GM21390 (cell line): Measurements from ENCODE around the gene MYDGF.

Source experiments
- ATAC-seq: cut with Tn5 transposase; IDR thresholded peaks from one replicate; pipeline ENCODE4 v1.9.1; 2021; ENCODE audit not compliant: unreplicated experiment

The MYDGF gene

DNA sequence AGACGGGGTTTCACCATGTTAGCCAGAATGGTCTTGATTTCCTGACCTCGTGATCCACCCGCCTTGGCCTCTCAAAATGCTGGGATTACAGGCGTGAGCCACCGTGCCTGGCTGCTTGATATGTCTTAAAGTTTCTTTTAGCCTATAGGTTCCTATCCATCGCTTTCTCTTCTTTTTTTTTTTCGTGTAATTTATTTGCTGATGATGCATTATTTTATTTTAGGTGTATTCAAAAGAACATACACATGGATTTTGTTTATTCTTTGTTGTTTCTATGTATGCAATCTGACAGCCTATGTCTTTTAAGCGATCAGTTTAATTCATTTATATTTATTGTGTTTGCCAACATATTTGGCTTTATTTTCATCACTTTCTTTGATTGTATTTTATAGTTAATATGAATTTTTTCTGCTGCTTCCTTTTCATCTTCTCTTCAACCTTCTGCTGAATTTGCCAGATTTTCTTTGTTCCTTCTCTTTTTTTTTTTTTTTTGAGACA lies 56.8 kb downstream of the MYDGF start:
- no peak for ATAC-seq

DNA sequence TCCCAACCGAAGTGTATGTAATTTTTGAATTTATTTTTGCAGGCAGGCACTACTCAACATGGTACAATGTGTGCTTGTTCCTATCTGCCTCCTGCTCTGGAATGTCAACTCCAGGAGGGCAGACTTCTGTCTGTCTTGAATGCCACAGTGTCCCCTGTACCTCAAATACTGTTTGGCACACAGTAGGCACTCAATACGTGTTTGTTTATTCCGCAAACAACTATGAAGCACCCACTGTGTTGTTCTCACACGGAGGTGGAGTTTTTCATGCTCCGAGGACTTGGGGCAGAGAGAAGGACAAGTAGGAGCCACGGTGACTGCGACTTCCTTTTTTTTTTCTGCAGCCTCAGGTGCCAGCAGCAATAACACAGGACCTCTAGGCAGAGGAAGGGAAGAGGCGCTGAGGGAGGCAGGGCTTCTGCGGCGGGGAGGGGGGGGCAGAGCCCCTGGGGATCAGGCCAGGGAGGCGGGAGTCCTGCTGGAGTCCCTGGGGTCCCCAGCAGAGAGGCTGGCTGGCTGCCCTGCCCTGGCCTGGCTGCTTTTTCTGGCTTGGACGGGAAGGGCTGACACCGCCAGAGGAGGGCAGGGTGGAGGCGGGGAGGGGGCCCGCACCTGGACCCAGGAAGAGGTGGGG lies 60.1 kb downstream of the MYDGF start:
- ATAC-seq: no peak
